ENCODE results near the gene MPDU1. TPM values are rescaled to one million over a fixed set of nuclear protein-coding genes. Genes with fewer than 3 reads are reported as not detected.

MPDU1 gene
- total and polyA plus RNA-seq, 5 experiments from 2014 or later: 25.6 to 48.9 (median 33.9) TPM

GRCh38 chr17:7575959-7576358, 7.7 kb upstream of the MPDU1 start:
- Mint-ChIP-seq H3K27ac (peak overlapping the region in 6 of 10 donors; percentile 55 to 100 (median 64)), H3K27me3 (no peaks in the 10 kb centered on the region), H3K4me3 (peak overlapping the region in 8 of 10 donors; percentile 8 to 100 (median 56)), H3K9me3 (peaks cover 0 to 1% (median 0%) of the 10 kb centered on the region in 9 donors), H3K36me3 (peaks cover 4 to 73% (median 37%) of the 10 kb centered on the region in 3 donors), H3K4me1 (peaks cover 38 to 82% (median 73%) of the 10 kb centered on the region in 4 donors)
- ATAC-seq: no peak
- POLR2A ChIA-PET: interaction anchor here (0.7 to 7.4 kb wide), 12 partner anchors 7 to 240 kb away, joined by 3 to 129 read pairs (median 5); partner anchors contain the start of genes ACAP1, FXR2, MPDU1 and POLR2A
- DNase-seq: no peak

- ATAC-seq (no peak), DNase-seq (no peak)
- H3K4me1 Mint-ChIP-seq: peaks cover 36 to 83% (median 75%) of the 10 kb centered on the region in 4 donors
- no peaks in the 10 kb centered on the region for H3K27me3 Mint-ChIP-seq
- POLR2A ChIA-PET: interaction anchor here (1.3 to 7.4 kb wide), 5 partner anchors 6 to 141 kb away, joined by 4 to 129 read pairs (median 8); partner anchors contain the start of genes FXR2, MPDU1, TMEM102 and TP53
- H3K36me3 Mint-ChIP-seq: peaks cover 4 to 72% (median 37%) of the 10 kb centered on the region in 3 donors
- peak overlapping the region in 7 of 10 donors; percentile 2 to 73 (median 26) for H3K4me3 Mint-ChIP-seq
- peaks cover 0 to 1% (median 0%) of the 10 kb centered on the region in 9 donors for H3K9me3 Mint-ChIP-seq
- peak overlapping the region in 8 of 10 donors; percentile 2 to 83 (median 50) for H3K27ac Mint-ChIP-seq
Observed at GRCh38 chr17:7576432-7576937, 7.2 kb upstream of the MPDU1 start.

- Mint-ChIP-seq H3K36me3 (peaks cover 4 to 68% (median 37%) of the 10 kb centered on the region in 3 donors), H3K4me3 (peak overlapping the region in 5 of 10 donors; percentile 14 to 72 (median 18)), H3K27ac (peak overlapping the region in 8 of 10 donors; percentile 9 to 73 (median 48)), H3K27me3 (no peaks in the 10 kb centered on the region), H3K9me3 (peaks cover 0 to 1% (median 0%) of the 10 kb centered on the region in 9 donors), H3K4me1 (peaks cover 33 to 86% (median 75%) of the 10 kb centered on the region in 4 donors)
- POLR2A ChIA-PET: interaction anchor here (0.6 kb wide), 1 partner anchor 84 kb away, joined by 3 read pairs; no protein-coding TSS in a partner anchor
- ATAC-seq (no peak), DNase-seq (no peak)
Observed at GRCh38 chr17:7577327-7578199, 6.1 kb upstream of the MPDU1 start.

GRCh38 chr17:7579001-7579833, 4.4 kb upstream of the MPDU1 start, which contains the start of gene CD68:
Gene CD68 (plus strand): TSS chr17:7579638. CDS start chr17:7579678, 40 bp downstream.
- Mint-ChIP-seq H3K9me3 (no peaks in the 10 kb centered on the region), H3K27me3 (no peaks in the 10 kb centered on the region), H3K27ac (peak within 1 kb of the TSS; percentile 70 to 95 (median 90)), H3K4me3 (peak within 1 kb of the TSS in 9 of 10 donors; percentile 0 to 81 (median 45)), H3K36me3 (peaks cover 0 to 57% (median 33%) of the 10 kb centered on the region in 3 donors), H3K4me1 (peaks cover 30 to 91% (median 76%) of the 10 kb centered on the region in 4 donors)
- POLR2A ChIA-PET: interaction anchor here (0.7 to 3.1 kb wide), 5 partner anchors 14 to 135 kb away, joined by 3 to 16 read pairs (median 7); partner anchors contain the start of genes SENP3, TP53 and WRAP53
- DNase-seq (peak in 5 of 10 donors; percentile 27 to 66 (median 47)), ATAC-seq (peak in 1 of 2 donors; percentile 11)

- Mint-ChIP-seq H3K27ac (peak overlapping the region in 9 of 10 donors; percentile 71 to 95 (median 90)), H3K9me3 (no peaks in the 10 kb centered on the region), H3K4me1 (peaks cover 34 to 91% (median 76%) of the 10 kb centered on the region in 4 donors), H3K4me3 (peak overlapping the region in 6 of 10 donors; percentile 14 to 81 (median 30)), H3K27me3 (no peaks in the 10 kb centered on the region), H3K36me3 (peaks cover 0 to 49% (median 25%) of the 10 kb centered on the region in 3 donors)
- POLR2A ChIA-PET: interaction anchor here (0.5 to 6.7 kb wide), 9 partner anchors 7 to 107 kb away, joined by 3 to 129 read pairs (median 6); partner anchors contain the start of genes SENP3, SOX15, TP53 and WRAP53
- DNase-seq (peak in 1 of 10 donors; percentile 57), ATAC-seq (no peak)
Observed at GRCh38 chr17:7579834-7580603, 3.6 kb upstream of the MPDU1 start.

GRCh38 chr17:7580604-7581575, 2.8 kb upstream of the MPDU1 start:
- POLR2A ChIA-PET: interaction anchor here (0.7 to 6.7 kb wide), 8 partner anchors 8 to 912 kb away, joined by 3 to 129 read pairs (median 6); partner anchors contain the start of genes SENP3, SOX15, TP53 and WRAP53
- H3K36me3 Mint-ChIP-seq: peaks cover 0 to 40% (median 20%) of the 10 kb centered on the region in 3 donors
- H3K4me1 Mint-ChIP-seq: peaks cover 35 to 87% (median 75%) of the 10 kb centered on the region in 4 donors
- H3K9me3 Mint-ChIP-seq: no peaks in the 10 kb centered on the region
- ATAC-seq (no peak), DNase-seq (peak in 1 of 10 donors; percentile 50)
- peak overlapping the region in 4 of 10 donors; percentile 22 to 81 (median 60) for H3K4me3 Mint-ChIP-seq
- no peaks in the 10 kb centered on the region for H3K27me3 Mint-ChIP-seq
- H3K27ac Mint-ChIP-seq: peak overlapping the region; percentile 22 to 95 (median 86)

- Mint-ChIP-seq H3K36me3 (peaks cover 0 to 29% (median 6%) of the 10 kb centered on the region in 3 donors), H3K9me3 (no peaks in the 10 kb centered on the region), H3K27ac (peak overlapping the region; percentile 88 to 100 (median 100)), H3K4me3 (peak overlapping the region; percentile 50 to 100 (median 97)), H3K27me3 (no peaks in the 10 kb centered on the region), H3K4me1 (peaks cover 33 to 76% (median 66%) of the 10 kb centered on the region in 4 donors)
- no peak for ATAC-seq
- DNase-seq: peak in 1 of 10 donors; percentile 64
- POLR2A ChIA-PET: interaction anchor here (0.5 to 6.7 kb wide), 17 partner anchors 10 to 590 kb away, joined by 3 to 129 read pairs (median 5); partner anchors contain the start of genes ATP1B2, FXR2, NAA38 and POLR2A
Observed at GRCh38 chr17:7582396-7583252, 1.0 kb upstream of the MPDU1 start.

GRCh38 chr17:7586673-7587419, 3.2 kb downstream of the MPDU1 start:
- ATAC-seq: no peak
- H3K9me3 Mint-ChIP-seq: no peaks in the 10 kb centered on the region
- peaks cover 0 to 23% (median 0%) of the 10 kb centered on the region in 3 donors for H3K36me3 Mint-ChIP-seq
- peaks cover 14 to 38% (median 36%) of the 10 kb centered on the region in 4 donors for H3K4me1 Mint-ChIP-seq
- POLR2A ChIA-PET: interaction anchor here (0.8 to 1.1 kb wide), 2 partner anchors 12 to 102 kb away, joined by 3 to 4 read pairs; partner anchors contain the start of gene POLR2A
- H3K27ac Mint-ChIP-seq: peak overlapping the region in 4 of 10 donors; percentile 8 to 76 (median 42)
- peak overlapping the region in 2 of 10 donors; percentile 20 to 52 for H3K4me3 Mint-ChIP-seq
- peak in 1 of 10 donors; percentile 43 for DNase-seq
- H3K27me3 Mint-ChIP-seq: no peaks in the 10 kb centered on the region

Measured in naive thymus-derived CD8-positive, alpha-beta T cell (primary cell).